ENCODE results near the gene ZFHX2.

GRCh38 chr14:23555533-23555881, 3.9 kb upstream of the ZFHX2 start:
- no peak for TF ChIP-seq CTCF (IDR thresholded peaks at IDR 0.05)
- TF ChIP-seq EZH2phosphoT487 (IDR thresholded peaks at IDR 0.05), result no peak

Data from neural progenitor cell (in vitro differentiated cells).